UCSD-AML1 (cell line): Measurements from ENCODE around the gene HSPA1A.

Experiments used
- DNase-seq: peaks from one replicate; lab custom pipeline; 2025; ENCODE audit not compliant: unreplicated experiment; lab: John Stamatoyannopoulos, UW

HSPA1A gene

DNA sequence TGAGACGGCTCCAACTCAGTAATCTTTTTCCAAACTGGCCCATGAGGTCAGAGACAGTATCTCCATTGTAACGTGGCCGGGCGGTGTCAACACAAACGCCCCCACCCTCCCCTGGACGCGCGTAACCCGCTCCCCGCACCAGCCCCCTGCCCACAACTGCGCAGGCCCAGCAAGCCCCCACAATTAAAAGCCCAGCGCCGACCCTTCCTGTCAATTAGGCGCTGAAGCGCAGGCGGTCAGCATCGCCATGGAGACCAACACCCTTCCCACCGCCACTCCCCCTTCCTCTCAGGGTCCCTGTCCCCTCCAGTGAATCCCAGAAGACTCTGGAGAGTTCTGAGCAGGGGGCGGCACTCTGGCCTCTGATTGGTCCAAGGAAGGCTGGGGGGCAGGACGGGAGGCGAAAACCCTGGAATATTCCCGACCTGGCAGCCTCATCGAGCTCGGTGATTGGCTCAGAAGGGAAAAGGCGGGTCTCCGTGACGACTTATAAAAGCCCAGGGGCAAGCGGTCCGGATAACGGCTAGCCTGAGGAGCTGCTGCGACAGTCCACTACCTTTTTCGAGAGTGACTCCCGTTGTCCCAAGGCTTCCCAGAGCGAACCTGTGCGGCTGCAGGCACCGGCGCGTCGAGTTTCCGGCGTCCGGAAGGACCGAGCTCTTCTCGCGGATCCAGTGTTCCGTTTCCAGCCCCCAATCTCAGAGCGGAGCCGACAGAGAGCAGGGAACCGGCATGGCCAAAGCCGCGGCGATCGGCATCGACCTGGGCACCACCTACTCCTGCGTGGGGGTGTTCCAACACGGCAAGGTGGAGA is at the start of gene HSPA1A, which contains the start of gene HSPA1L:
TSS of gene HSPA1A (plus strand) at position 519 of the 814 bp plus-strand sequence. CDS start at position 733, 214 bp downstream.
TSS of gene HSPA1L (minus strand) at position 259 of the 814 bp plus-strand sequence. CDS start 3,311 bp downstream, outside the sequence.
- DNase-seq: no peak

DNA sequence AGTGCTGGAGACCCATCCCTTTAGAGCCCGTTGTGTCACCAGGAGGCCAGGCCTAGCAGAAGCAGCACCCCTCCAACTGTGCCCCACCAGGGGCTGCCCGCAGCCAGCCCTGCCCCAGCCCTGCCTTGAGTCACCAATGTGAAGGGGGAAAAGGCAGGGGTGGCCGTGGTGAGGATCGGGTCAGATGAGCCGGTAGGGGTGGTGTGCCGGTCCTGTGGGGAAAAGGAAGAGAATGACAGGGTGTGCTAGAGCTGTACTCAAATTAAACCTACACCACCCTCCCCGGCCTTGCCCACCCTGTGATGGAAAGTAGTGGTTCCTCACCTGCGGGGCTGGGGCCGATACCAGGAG is 49.8 kb upstream of the HSPA1A start:
- no peak for DNase-seq

DNA sequence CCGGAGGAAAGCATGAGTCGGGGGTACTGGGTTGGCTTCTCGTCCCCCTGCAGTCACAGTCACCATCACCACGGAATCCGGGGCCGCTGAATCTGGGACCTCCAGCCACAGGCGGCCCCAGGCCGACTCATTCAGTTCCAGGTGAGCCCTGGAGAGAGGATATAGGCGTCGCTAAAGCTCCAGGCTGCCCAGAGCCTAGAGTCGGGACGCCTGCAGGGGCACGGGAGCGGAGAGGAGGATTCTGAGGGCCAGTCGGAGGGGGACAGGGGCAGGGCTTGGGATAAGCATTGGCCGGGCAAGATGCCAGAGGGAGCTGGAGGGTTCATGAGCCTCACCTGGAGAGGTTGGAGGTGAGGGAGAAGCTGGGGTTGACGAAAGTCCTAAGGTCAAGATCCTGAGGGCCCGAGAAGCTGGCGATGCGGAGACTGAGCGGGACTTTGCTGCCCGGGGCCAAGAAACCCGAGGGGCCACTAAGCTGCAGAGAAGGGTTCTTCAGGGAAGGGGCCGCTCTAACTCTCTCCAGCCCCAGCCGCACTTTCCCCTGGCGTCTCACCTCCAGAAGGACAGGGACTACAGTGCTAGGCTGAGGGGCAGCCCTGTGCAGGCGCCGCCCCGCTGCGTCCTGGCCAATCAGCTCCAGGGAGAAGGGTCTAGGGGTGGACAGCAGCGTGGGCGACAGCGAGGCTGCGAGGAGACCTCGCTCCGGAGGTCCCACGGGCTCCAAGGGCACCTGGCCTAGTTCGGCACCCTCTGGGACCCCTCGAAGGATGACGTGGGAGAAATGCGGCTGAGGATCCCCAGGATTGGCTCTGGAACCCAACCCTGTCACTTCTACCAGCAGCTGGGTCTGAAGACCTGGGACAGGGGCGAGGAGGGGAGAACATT is 49.2 kb upstream of the HSPA1A start:
- DNase-seq: no peak

DNA sequence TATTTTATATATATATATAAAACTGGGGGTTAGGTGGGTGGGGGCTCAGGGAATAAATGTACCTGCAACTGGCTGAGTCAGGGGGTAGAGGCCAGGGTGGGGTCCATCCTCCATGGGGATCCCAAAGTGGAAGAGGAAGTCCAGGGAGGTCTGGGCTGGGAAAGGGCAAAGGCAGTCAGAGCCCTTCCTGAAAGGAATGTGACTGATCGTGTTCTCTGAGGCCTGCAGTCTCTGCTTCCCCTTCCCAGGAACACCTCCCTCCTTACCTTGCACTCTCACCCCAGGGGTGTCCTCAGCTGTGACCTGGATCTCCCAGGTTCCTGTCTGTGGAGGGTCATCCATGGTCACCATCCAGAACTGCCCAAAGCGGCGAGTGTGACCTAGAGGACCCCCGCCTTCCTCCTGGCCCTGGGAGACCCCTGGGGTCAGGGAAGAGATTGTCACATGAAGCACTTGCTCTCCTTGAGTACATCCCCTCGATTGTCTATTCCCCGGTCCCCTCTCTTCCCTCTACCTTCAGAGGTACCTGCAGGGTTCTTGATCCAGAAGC is 48.2 kb upstream of the HSPA1A start:
- DNase-seq: no peak

DNA sequence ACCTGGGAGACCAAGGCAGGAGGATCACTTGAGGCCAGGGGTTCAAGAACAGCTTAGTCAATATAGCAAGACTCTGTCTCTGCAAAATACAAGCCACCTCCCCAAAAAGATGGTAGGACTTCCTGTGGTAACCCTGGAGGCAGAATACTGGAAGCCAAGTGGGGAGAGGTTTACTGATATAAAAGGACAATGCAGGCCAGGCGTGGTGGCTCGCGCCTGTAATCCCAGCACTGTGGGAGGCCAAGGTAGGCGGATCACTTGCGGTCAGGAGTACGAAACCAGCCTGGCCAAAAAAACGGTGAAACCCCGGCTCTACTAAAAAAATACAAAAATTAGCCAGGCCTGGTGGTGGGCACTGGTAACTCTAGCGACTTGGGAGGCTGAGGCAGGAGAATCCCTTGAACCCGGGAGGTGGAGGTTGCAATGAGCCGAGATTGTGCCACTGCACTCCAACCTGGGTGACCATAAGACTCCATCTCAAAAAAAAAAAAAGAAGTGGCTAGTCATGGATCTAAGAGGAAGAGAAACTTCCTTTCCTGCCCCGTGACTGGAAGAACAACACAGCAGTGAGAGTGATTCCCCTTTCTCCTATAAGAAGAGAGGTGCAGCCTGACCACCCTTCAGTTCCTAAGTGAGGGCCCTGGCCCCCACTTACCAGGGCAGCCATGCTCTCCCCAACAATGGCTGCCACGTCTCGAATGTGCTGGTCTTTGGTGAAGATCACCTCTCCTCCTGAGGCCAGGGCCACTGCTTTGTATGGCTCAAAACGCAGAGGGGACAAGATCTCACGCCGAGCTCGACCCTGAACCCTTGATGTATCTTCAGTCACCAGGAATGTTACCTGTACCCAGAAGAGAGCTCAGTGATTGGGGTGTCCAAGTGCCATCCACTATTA is 46.7 kb upstream of the HSPA1A start:
- no peak for DNase-seq

DNA sequence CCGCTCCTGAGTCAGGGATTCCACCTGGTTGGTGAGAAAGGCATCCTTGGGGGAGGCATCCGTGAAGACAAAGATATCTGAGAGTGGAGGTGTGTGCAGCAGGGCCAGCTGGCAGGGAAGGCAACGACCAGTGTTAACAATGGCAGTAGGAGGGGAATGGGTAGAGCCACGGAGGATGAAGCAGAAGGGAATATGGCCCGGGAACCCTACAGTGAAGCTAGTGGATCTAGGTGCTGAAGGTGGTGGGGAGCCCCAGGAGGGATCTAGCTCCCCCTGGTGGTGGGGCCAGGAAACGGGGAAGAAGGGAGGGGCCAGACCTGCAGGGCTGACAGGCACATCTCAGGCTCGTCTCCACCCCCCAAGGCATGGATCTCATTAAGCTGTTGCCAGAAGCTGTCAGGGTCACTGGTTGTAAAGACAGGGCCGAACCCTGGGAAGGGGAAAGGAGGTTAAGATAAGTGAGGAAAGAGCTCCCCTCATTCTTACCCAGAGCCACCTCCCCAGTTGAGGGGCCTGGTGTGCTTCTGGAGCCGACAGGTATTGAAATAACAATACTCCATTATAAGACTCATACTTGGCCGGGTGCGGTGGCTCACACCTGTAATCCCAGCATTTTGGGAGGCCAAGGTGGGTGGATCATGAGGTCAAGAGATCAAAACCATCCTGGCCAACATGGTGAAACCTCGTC is 45.5 kb upstream of the HSPA1A start:
- DNase-seq: peak; percentile 88

DNA sequence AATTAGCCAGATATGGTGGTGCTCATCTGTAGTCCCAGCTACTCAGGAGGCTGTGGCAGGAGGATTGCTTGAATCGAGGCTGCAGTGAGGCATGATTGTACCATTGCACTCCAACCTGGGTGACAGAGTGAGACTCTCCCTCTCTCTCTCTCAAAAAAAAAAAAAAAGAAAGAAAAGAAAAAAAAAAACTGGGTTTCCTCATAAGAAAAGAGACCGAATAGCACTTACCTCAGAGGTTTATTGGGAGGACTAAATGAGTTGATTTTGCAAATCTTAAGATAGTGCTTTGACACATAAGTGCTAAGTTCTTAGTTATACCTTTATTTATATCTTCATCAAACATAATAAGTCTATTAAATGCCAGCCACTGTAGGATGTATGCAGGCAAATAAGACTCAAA is 44.5 kb upstream of the HSPA1A start:
- DNase-seq: no peak

DNA sequence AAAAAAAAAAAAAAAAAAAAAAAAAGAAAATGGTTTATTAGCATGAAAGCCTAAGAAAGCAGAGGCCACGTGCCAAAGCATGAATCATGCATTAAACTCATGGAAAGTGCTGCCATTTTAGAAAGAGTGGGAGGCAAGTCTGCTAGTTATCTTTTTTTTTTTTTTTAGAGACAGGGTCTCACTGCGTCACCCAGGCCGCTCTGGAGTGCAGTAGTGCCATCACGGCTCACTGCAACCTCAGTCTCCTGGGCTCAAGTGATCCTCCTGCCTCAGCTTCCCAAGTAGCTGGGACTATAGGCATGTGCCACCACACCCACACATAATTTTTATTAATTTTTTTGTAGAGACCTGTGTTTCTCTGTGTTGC is 43.4 kb upstream of the HSPA1A start:
- no peak for DNase-seq

DNA sequence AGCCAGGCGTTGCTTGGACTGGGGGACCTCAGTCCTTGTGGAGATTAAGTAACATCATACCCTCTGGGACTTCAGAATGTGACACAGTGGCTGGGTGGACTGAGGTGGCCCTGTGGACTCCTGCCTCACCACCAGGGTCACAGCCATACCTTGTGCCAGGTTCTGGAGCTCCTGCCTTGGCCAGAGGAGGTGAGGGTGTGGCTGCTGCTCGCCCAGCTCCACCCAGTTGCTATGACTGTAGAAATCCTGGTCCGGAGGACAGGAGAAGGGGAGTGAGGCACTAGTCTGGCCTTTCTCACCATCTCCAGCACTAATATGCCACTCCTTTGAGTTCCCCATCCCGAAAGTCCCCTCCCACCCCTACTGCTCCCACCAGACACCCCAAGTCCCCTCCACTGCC is 40.2 kb upstream of the HSPA1A start:
- no peak for DNase-seq

DNA sequence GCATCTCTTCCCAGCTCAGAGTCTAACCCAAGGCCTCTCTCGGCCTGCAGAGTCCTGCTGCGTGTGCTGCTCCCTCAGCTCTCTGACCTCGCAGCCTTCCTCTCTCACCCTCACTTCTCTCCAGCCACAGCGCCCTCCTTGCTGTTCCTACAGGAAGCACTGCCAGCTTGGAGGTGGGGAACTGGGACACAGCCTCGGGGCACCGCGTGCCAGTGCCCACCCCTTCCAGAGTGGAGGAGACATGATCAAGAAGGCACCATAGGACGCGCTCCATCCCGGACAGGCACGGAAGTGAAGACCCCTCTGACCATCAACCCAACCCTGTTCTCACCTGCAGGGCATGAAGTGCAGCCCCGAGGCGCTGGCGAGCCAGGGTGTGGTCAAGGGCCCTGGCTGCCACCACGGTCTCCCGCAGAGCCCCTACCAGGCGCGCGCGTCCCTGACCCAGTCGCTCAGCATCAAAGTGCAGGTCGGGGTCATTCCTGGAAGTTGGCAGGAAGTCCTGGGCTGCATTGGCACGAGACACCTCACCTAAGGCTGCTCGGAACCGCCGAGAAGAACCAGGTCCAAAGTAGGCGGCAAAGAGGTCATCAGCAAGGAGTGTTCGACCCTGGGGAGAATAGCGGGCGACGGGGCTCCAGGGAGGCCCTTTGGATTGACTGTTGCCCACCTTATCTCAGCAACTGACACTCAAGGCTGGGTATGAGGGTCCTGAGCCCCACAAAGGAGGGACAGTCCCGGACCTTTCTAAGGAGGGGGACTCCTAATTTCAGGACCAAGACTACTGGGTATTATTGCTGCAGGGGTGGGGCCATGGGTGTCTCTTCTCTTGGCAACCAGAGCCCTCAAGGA is 39.5 kb upstream of the HSPA1A start:
- no peak for DNase-seq

DNA sequence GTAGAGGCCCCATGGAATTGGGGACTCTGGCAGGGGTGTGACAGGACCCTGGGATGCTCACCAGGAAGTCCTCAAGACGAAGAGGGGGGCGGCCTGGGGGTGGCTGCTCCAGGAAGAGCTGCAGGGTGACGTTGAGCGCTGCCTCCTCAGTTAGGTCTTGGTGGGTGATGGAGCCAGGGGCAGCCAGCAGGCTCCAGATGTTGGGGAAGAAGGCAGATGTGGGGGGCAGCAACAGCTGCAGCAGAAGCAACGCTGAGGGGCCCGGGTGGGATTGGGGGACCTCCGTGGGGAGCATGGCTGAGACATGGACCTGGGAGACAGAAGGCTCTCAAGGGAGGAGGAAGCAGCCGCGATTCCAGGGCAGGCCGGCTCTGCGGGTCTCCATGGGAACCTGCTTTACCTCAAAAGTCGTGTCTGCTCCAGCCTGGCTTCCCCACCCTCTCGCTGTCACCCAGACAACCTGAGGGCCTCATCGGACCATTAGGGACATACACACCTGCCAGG is 38.8 kb upstream of the HSPA1A start:
- DNase-seq: no peak

DNA sequence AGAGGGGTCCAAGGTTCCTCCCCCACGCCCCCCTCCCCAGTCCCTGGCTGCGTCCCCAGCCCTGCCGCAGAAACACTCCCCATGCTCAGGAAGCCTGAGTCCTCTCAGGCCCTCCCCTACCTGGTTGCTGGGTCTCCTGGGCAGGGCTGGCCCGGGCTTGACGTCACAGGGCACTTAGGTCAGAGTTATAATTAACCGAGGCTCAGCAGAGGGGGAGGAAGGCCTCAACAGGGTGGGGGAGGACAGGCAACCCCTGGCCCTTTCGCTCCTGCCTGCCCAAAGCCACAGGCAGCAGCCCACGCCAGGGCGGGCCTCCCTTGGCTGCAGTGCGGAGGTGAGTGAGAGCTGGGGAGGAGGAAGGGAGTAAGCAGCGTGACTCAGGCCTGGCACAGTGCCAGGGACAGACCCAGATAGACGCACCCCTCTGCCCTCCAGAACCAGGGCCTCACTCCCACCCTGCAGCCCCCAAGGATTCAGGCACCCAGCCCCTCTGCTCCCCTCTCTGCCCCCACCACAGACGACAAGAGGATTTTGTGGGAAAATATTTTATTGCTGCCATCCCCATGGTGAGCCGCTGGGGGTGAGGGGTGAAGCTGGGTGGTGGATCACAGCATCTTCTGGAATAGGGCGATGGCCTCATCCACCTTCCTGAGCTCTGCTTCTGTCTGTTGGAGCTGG is 38.2 kb upstream of the HSPA1A start, which contains the start of gene VWA7:
TSS of gene VWA7 (minus strand) at position 340 of the 678 bp plus-strand sequence. CDS start 549 bp downstream, outside the sequence.
- DNase-seq: peak; percentile 86

DNA sequence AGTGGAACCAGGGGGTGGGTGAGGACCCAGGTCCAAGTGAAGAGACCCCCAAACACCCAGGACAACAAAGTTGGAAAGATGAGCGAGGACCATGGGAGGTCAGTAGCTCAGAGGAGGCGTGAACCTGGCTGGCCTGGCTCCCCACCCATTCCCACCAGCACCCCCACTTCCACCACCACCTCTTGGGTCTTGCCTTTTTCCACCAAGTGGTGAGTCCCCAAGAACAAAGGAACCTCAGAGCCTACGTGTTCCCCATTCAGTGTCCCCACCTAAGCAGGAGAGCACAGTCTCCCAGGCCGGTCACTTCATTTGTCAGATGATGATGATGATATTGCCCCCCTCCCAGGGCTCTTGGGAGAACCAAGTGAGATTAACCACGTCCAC is 37.7 kb upstream of the HSPA1A start:
- no peak for DNase-seq

DNA sequence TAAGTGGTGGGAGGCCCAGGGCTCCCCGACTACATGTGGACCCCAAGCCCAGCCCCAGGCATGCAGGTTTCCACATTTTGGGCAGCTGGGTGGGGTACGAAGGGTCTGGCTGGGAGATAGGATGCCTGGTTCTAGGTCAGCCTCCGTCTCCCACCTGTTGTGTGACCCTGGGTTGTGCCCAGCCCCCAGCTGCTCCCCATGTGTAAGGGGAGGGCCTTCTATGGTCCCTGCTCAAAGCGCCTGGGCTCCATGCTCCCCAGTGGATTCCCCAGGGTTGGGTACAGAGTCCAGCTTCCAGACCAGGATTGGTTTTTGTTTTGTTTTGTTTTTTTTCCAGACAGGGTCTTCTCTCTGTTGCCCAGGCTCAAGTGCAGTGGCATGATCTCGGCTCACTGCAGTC is 37.1 kb upstream of the HSPA1A start:
- DNase-seq: no peak

DNA sequence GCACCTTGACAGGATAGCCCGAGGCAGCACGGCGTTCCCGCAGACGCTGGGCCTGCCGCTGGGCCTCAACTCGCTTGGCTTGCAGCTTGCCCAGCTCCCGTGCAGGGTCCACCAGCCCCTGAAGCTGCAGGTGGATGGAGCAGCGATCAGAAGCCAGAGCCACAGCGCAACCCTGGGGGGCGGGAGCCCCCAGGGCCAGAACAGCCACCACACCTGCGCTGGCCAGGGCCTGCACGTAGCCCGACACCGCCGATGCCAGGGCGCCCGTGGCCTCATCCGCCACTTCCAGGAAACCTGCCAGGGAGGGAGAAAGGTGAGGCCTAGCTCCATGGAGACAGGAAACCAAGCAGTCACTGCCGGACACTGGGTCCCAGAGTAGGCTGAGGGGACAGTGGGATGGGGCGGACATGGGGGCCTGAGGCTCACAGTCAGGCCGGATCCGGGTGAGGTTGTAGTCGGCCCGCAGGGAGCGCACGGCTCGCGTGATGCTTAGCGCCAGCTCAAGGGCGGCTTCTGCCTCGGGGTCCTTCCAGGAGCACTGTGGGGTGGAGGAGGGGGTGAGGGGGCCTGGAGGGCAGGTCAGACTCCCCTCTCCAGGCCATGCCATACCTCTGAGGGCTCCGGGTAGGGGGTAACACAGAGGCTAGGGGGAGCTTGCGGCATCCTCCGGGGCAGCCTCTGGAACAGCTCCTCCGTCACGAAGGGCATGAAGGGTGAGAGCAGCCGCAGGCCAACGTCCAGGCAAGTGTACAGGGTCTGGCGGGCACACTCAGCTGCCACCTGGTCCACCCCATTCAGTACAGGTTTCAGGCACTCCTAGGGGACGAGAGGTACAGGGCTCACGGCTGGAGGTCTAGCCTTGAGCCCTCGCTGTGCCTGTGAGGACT is 36.1 kb upstream of the HSPA1A start:
- no peak for DNase-seq

DNA sequence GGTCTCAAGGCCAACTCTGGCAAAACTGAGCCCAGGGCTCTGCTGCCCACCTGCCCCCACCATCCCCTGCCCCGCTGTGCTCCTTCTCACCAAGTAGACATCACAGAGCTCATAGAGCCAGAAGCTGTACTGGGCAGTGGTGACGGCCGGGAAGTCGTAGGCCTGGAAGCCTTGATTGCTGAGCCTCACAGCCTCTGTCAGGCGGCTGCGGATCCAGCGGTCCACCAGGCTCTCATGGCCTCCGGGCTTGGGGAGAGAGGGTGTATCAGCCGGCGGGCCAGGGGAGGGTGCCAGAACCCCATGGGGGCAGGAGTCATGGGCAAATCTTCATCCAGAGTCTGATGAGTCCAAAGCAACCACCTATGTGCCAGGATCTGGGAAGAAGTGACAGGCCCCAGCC is 35.4 kb upstream of the HSPA1A start:
- no peak for DNase-seq

DNA sequence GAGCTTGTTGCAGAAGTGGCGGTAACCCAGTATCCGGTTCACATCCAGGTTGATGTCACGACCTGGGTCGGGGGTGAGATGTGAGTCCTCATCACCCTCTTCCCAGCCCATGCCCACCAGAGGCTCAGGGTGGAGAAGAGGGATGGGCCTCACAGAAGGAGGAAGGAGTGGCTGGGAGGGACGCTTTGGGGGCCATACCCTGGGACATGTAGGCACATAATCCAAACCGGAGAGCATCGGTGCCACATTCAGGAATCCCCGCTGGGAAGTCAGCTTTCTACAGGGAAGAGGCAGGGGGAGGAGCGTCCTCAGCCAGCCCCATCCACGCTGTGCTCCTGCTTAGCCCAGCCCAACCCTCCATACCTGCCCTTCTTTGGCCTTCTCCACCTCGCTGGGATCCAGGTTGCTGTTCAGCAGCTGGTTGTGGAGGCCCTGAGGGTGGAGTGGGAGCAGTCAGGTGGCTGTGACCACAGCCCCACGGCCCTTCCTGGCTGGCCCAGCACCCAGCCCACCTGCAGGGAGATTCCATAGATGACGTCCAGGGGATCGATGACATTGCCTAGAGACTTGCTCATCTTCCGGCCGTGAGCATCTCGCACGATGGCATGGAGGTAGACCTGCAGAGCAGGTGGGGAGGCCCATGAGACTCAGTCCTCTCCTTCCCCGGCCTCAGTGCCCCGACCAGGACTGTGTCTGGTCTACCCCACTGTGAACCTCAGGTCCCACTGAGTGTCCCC is 34.7 kb upstream of the HSPA1A start:
- no peak for DNase-seq
